HG02938 (cell line): Measurements from ENCODE around the gene PPFIBP2.
A peak's percentile ranks its signal among the peaks of the same experiment; 100 is the strongest.

Source experiments
- ATAC-seq: cut with Tn5 transposase; IDR thresholded peaks from one replicate; pipeline ENCODE4 v1.9.1; 2021; ENCODE audit warnings: mild to moderate bottlenecking, moderate library complexity; ENCODE audit not compliant: unreplicated experiment

Gene PPFIBP2

GRCh38 chr11:7524462-7525235, 10.8 kb downstream of the PPFIBP2 start:
- no peak for ATAC-seq

GRCh38 chr11:7525424-7525823, 11.6 kb downstream of the PPFIBP2 start:
- no peak for ATAC-seq

GRCh38 chr11:7527029-7527428, 13.2 kb downstream of the PPFIBP2 start:
- ATAC-seq: no peak

GRCh38 chr11:7528514-7529049, 14.8 kb downstream of the PPFIBP2 start:
- ATAC-seq: no peak

GRCh38 chr11:7530013-7530640, 16.3 kb downstream of the PPFIBP2 start:
- ATAC-seq: no peak

- ATAC-seq: no peak
These were observed 17.2 kb downstream of the PPFIBP2 start for GRCh38 chr11:7531011-7531410.

- no peak for ATAC-seq
These were observed 18.8 kb downstream of the PPFIBP2 start for GRCh38 chr11:7532405-7533145.

GRCh38 chr11:7533199-7534041, 19.6 kb downstream of the PPFIBP2 start:
- peak; percentile 10 for ATAC-seq

- ATAC-seq: peak; percentile 50
These were observed 20.2 kb downstream of the PPFIBP2 start for GRCh38 chr11:7534042-7534378.

GRCh38 chr11:7536100-7536499, 22.3 kb downstream of the PPFIBP2 start:
- no peak for ATAC-seq

- ATAC-seq: no peak
These were observed 23.5 kb downstream of the PPFIBP2 start for GRCh38 chr11:7537265-7537664.

- ATAC-seq: no peak
These were observed 24.2 kb downstream of the PPFIBP2 start for GRCh38 chr11:7538031-7538430.

GRCh38 chr11:7538466-7539454, 25.0 kb downstream of the PPFIBP2 start:
- ATAC-seq: no peak

GRCh38 chr11:7540830-7541555, 27.2 kb downstream of the PPFIBP2 start:
- ATAC-seq: no peak

- ATAC-seq: no peak
These were observed 29.5 kb downstream of the PPFIBP2 start for GRCh38 chr11:7543302-7543701.

GRCh38 chr11:7544021-7544420, 30.2 kb downstream of the PPFIBP2 start:
- ATAC-seq: no peak

GRCh38 chr11:7545611-7546010, 31.8 kb downstream of the PPFIBP2 start:
- no peak for ATAC-seq

GRCh38 chr11:7546324-7546791, 32.6 kb downstream of the PPFIBP2 start:
- ATAC-seq: no peak

- ATAC-seq: no peak
These were observed 33.9 kb downstream of the PPFIBP2 start for GRCh38 chr11:7547687-7548086.
